DND-41 (cell line): ENCODE measurements around the gene SYCN.

Source experiments
- ATAC-seq: fragments of 200-7000 bp; cut with Tn5 transposase; 3 replicates; pipeline ENCODE4 v1.9.1; 2021; ENCODE audit warnings: low read depth; ENCODE audit not compliant: insufficient read depth
- DNase-seq: peaks from one replicate; pipeline ENCODE4 v3.0.0-alpha.2; 2020
- H2AFZ ChIP-seq: 2 replicates; pipeline ENCODE4 v1.6.0; 2012; ENCODE audit warnings: low read depth, low read length
- H3K27ac ChIP-seq: 2 replicates; pipeline ENCODE4 v1.5.1; 2012; ENCODE audit warnings: low read length, inconsistent platforms
- H3K27me3 ChIP-seq: fragments of 200-600 bp; sonication (generic); 2 replicates; pipeline ENCODE4 v1.6.0; 2012; ENCODE audit warnings: low read length, mild to moderate bottlenecking, inconsistent platforms; ENCODE audit not compliant: insufficient read depth, poor library complexity
- H3K36me3 ChIP-seq: 2 replicates; pipeline ENCODE4 v1.5.1; 2012; ENCODE audit warnings: low read length, inconsistent platforms; ENCODE audit not compliant: insufficient read depth
- H3K4me1 ChIP-seq: 2 replicates; pipeline ENCODE4 v1.5.1; 2012; ENCODE audit warnings: mild to moderate bottlenecking, low read length; ENCODE audit not compliant: insufficient read depth
- H3K4me2 ChIP-seq: 2 replicates; pipeline ENCODE4 v1.6.0; 2012; ENCODE audit warnings: mild to moderate bottlenecking, moderate library complexity, low read length, inconsistent platforms; ENCODE audit not compliant: insufficient read depth
- H3K4me3 ChIP-seq, 2 experiments: fragments of 200-600 bp in 1 of 2; shearing (Covaris generic) in 1 of 2; 2 replicates each; pipeline ENCODE4 v1.5.1; 2012 to 2016; ENCODE audit warnings: inconsistent platforms in 2 of 2, low read length in 2 of 2, mild to moderate bottlenecking in 2 of 2, low read depth in 1 of 2, moderate library complexity in 1 of 2
- H3K79me2 ChIP-seq: 2 replicates; pipeline ENCODE4 v1.6.0; 2012; ENCODE audit warnings: low read length, inconsistent platforms; ENCODE audit not compliant: insufficient read depth
- H3K9ac ChIP-seq: 2 replicates; pipeline ENCODE4 v1.6.0; 2012; ENCODE audit warnings: low read depth, mild to moderate bottlenecking, inconsistent platforms, low read length, moderate library complexity
- H3K9me3 ChIP-seq: 2 replicates; pipeline ENCODE4 v1.5.1; 2012; ENCODE audit warnings: low read length, moderate library complexity, mild to moderate bottlenecking, inconsistent platforms; ENCODE audit not compliant: insufficient read depth, severe bottlenecking
- H4K20me1 ChIP-seq: 2 replicates; pipeline ENCODE4 v1.6.0; 2012; ENCODE audit warnings: low read length; ENCODE audit not compliant: insufficient read depth
- EZH2 ChIP-seq: IDR thresholded peaks from 3 replicates; pipeline ENCODE4 v1.6.1; 2012; ENCODE audit warnings: borderline replicate concordance, low read depth, mild to moderate bottlenecking, moderate library complexity, low read length, inconsistent platforms; ENCODE audit not compliant: severe bottlenecking
- TF ChIP-seq, protein P1 (sequence below): IDR thresholded peaks from 2 replicates; pipeline ENCODE4 v1.5.1; 2012; ENCODE audit warnings: borderline replicate concordance, low read length, moderate library complexity, mild to moderate bottlenecking; ENCODE audit not compliant: poor library complexity, severe bottlenecking; ENCODE audit errors: extremely low read depth

Gene SYCN

GRCh38 chr19:39251846-39252245 lies 47.8 kb upstream of the SYCN start:
- Histone ChIP-seq H4K20me1 (0 out of 2 replicates have a peak, but pooled peaks cover 3% of the 10 kb centered on the region), H3K27me3 (peaks cover 18% of the 10 kb centered on the region), H2AFZ (no peak overlapping the region), H3K4me3 (no peak overlapping the region), H3K4me1 (no peaks in the 10 kb centered on the region), H3K79me2 (no peaks in the 10 kb centered on the region), H3K36me3 (no peaks in the 10 kb centered on the region), H3K9me3 (no peaks in the 10 kb centered on the region), H3K4me2 (no peak overlapping the region), H3K9ac (no peak overlapping the region), H3K27ac (no peak overlapping the region)
- TF ChIP-seq, protein P1, sequence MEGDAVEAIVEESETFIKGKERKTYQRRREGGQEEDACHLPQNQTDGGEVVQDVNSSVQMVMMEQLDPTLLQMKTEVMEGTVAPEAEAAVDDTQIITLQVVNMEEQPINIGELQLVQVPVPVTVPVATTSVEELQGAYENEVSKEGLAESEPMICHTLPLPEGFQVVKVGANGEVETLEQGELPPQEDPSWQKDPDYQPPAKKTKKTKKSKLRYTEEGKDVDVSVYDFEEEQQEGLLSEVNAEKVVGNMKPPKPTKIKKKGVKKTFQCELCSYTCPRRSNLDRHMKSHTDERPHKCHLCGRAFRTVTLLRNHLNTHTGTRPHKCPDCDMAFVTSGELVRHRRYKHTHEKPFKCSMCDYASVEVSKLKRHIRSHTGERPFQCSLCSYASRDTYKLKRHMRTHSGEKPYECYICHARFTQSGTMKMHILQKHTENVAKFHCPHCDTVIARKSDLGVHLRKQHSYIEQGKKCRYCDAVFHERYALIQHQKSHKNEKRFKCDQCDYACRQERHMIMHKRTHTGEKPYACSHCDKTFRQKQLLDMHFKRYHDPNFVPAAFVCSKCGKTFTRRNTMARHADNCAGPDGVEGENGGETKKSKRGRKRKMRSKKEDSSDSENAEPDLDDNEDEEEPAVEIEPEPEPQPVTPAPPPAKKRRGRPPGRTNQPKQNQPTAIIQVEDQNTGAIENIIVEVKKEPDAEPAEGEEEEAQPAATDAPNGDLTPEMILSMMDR = no peak
- no peak for TF ChIP-seq EZH2
- DNase-seq (no peak), ATAC-seq (no peak)

DNA sequence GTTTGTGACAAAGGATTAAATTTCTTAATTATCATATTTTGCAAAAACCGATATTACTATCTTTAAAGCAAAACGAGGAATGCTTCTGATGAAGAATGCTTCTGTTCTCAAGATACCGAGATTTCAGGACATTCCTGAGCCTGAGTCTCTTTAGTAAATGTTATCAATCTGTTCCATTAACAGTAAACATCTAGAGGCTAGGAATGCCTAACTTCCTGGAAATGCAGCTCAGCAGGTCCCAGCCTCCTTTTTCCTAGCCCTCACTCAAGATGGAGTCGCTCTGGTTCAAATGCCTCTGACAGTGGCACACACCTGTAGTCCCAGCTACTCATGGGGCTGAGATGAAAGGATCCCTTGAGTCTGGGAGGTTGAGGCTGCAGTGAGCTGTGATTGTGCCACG lies 47.0 kb upstream of the SYCN start:
- no peak for ATAC-seq
- Histone ChIP-seq H3K36me3 (no peaks in the 10 kb centered on the region), H3K4me3 (no peak overlapping the region), H3K27ac (no peak overlapping the region), H3K4me2 (no peak overlapping the region), H3K27me3 (peaks cover 18% of the 10 kb centered on the region), H3K4me1 (no peaks in the 10 kb centered on the region), H2AFZ (no peak overlapping the region), H3K9ac (no peak overlapping the region), H4K20me1 (0 out of 2 replicates have a peak, but pooled peaks cover 3% of the 10 kb centered on the region), H3K9me3 (no peaks in the 10 kb centered on the region), H3K79me2 (no peaks in the 10 kb centered on the region)
- TF ChIP-seq, protein P1 = no peak
- TF ChIP-seq EZH2 = no peak
- no peak for DNase-seq

GRCh38 chr19:39248806-39249205 lies 44.7 kb upstream of the SYCN start, which contains the start of gene IFNL4:
IFNL4 (minus strand) TSS chr19:39248856.
- Histone ChIP-seq H3K79me2 (no peaks in the 10 kb centered on the region), H3K4me1 (no peaks in the 10 kb centered on the region), H3K4me3 (no peak within 1 kb of the TSS), H3K9me3 (no peaks in the 10 kb centered on the region), H3K27me3 (peaks cover 18% of the 10 kb centered on the region), H4K20me1 (no peaks in the 10 kb centered on the region), H3K4me2 (no peak within 1 kb of the TSS), H2AFZ (no peak within 1 kb of the TSS), H3K36me3 (no peaks in the 10 kb centered on the region), H3K9ac (no peak within 1 kb of the TSS), H3K27ac (no peak within 1 kb of the TSS)
- TF ChIP-seq, protein P1 = no peak
- TF ChIP-seq EZH2 = no peak
- no peak for ATAC-seq
- DNase-seq = no peak
